GM19025 (cell line): ENCODE measurements around the gene ANKRD31.
"Not testable (repeated sequence)": the region's sequence is repeated elsewhere in the genome, so short reads cannot be mapped to it uniquely, and the experiment has no call there.

Source experiments
- ATAC-seq: cut with Tn5 transposase; IDR thresholded peaks from one replicate; pipeline ENCODE4 v1.9.1; 2021; ENCODE audit warnings: mild to moderate bottlenecking, low read depth, moderate library complexity; ENCODE audit not compliant: unreplicated experiment

ANKRD31 gene

GRCh38 chr5:75236322-75237316 is at the start of gene ANKRD31:
Gene ANKRD31 (minus strand): TSS chr5:75236878. CDS start chr5:75236686, 192 bp downstream.
- peak; percentile 99 for ATAC-seq

DNA sequence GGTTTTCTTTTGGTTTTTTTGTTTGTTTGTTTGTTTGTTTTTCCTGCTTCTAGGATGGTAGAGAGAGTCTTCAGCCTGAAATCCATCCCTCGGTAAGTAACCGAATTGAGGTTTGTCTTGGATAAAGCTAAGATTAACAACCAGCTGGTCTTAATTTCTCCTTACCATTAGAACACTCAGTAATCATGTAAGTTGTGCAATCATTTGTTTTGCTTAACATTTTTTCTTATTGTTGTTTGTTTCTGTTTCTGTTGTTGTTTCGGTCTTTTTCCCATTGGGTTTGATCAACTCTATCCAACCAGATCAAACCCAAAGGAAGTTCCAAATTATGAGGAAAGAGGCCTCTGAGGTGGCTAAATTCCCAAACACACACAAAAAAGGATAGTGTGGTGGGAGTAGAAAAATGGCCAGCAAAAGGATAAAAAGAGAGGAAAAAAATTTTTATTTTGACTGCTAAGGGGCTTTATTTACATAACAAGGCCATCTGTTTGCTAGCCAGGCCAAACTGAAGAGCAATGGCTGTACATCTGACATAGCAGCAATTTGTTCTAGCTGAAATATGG is 49.6 kb upstream of the ANKRD31 start:
- no peak for ATAC-seq

DNA sequence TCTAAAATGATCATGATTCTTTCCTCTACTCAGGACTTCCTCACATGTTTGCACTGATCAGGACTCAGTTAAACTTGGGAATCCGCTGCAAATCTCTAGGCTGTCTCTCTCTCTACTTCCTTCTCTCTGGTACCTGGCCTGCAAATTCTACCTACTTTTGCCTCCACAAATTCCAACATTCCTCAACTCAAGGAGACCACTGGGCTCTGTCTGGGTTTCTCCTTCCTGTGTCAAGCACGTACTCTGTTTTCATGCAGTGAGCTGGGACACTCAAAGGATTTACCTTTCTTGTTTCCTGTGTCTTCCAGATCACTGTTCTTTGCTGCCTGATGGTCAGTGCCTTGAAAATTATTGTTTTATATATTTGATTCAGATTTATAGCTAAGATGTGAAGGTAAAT is 45.9 kb upstream of the ANKRD31 start:
- ATAC-seq: no peak

DNA sequence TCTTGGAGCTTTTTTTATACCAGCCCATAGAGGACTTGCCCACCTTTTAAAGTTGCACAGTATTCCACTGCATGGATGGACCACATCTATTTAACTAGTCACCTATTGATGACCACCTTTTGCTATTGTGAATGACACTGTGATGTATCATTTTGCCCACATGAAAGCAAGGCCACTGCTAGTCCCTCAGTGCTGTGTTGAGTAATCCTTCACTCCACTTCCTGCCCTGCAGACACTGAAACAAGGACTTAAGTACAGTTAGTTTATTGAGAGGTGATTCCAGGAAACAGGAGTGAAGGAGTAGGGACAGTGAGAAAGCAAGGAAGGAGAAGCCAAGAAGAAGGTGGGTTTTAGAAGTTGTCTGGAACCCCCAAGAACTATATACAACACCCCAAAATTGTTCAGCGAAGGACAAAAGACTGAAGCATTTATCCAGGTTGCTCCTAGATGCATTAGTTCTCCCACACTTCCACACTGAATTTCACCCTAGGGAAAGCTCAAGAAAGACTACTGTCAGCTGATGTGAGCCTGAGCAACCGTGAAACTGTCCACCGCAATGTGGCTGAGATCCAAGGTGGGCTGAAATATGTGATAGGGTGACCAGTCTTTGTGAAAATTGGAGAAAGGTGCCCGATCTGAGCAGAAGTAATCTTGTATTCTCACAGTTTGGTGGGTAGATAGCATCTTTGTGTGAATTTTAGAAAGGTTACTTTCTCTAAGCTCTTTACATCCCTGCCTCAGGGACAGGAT is 45.2 kb upstream of the ANKRD31 start:
- no peak for ATAC-seq

DNA sequence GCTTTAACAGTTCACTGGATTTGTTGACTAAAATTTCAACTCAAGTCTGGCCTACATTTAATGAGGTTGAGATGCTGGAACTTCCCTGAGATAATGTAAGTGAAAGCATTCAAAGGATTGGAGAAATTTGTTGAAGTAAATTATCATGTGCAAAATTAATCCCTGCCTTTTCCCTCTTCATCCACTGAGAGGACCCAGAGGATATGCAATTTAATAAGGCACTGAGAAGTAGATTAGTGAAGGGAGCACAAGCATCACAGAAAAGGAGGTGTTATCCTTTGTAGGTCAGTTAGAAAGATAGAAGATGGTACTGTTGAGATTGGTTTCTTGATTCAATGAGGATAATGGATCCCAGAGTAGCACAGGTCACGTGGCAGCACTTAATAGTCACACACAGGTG is 42.6 kb upstream of the ANKRD31 start:
- no peak for ATAC-seq

- no peak for ATAC-seq
These were observed 40.8 kb upstream of the ANKRD31 start for GRCh38 chr5:75277463-75277862.

GRCh38 chr5:75275756-75276155 is 39.1 kb upstream of the ANKRD31 start:
- no peak for ATAC-seq

- ATAC-seq: no peak
These were observed 38.5 kb upstream of the ANKRD31 start for GRCh38 chr5:75275147-75275546.

DNA sequence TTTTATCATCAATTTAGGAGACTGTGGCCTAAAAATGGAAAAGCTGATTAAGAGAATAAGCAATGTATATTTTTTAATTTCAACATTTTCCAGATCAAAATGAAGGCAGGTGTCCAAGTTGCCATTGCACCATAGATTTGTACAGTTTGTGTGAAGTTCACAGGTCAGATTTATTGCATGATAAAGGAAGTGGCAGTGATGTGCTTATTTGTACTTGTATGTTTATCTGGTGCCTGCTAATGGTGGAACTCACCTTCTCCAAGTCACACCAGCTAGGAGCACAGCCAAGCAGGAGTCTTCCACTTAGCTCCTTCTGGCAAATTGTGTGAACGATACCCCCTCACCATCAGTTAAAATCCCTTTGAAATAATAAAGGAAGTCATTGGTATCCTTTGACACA is 37.8 kb upstream of the ANKRD31 start:
- ATAC-seq: no peak

DNA sequence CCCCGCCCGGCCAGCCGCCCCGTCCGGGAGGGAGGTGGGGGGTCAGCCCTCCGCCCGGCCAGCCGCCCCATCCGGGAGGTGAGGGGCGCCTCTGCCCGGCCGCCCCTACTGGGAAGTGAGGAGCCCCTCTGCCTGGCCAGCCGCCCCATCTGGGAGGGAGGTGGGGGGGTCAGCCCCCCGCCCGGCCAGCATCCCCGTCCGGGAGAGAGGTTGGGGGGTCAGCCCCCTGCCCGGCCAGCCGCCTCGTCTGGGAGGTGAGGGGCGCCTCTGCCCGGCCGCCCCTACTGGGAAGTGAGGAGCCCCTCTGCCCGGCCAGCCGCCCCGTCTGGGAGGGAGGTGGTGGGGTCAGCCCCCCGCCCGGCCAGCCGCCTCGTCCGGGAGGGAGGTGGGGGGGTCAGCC is 33.9 kb upstream of the ANKRD31 start:
- not testable (repeated sequence) for ATAC-seq

DNA sequence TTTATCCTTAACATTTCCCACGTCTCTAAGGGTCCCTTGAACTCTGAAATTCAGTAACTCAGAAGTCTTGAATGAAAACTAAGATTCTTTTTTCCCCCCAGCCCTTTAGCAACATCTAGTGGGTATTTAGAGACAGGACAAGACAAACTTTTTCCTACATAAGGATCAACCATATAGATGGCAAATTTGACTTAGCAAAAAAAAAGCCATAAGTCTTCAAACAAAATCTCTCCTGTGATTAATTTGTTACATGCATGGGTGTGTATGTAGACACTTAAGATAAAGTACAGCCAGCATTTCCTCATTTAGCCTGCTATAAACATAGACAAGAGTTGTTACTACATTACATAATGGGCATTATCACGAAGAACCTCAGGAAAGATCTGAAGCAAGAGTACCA is 29.1 kb upstream of the ANKRD31 start:
- ATAC-seq: no peak

- no peak for ATAC-seq
These were observed 25.6 kb upstream of the ANKRD31 start for GRCh38 chr5:75262271-75262670.

GRCh38 chr5:75260708-75261107 is 24.0 kb upstream of the ANKRD31 start:
- ATAC-seq: no peak

DNA sequence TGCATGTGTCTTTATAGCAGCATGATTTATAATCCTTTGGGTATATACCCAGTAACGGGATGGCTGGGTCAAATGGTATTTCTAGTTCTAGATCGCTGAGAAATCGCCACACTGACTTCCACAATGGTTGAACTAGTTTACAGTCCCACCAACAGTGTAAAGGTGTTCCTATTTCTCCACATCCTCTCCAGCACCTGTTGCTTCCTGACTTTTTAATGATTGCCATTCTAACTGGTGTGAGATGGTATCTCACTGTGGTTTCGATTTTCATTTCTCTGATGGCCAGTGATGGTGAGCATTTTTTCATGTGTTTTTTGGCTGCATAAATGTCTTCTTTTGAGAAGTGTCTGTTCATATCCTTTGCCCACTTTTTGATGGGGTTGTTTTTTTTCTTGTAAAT is 13.8 kb upstream of the ANKRD31 start:
- not testable (repeated sequence) for ATAC-seq

DNA sequence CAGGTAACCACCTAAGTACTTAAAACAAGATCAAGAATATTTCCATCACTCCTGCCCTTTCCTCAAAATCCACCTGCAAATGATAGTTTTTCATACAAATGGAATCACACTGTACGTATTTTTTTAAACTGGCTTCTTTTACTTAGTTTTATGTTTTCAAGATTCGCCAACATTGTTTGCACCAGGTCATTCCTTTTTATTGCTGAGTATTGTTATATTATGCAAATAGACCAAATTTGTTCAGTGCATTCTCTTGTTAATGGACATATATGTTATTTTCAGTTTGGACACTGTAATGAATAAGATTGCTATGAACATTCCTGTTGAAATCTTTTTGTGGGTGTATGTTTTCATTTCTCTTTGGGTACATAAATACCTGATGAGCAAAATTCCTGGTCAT is 8.3 kb upstream of the ANKRD31 start:
- ATAC-seq: no peak

DNA sequence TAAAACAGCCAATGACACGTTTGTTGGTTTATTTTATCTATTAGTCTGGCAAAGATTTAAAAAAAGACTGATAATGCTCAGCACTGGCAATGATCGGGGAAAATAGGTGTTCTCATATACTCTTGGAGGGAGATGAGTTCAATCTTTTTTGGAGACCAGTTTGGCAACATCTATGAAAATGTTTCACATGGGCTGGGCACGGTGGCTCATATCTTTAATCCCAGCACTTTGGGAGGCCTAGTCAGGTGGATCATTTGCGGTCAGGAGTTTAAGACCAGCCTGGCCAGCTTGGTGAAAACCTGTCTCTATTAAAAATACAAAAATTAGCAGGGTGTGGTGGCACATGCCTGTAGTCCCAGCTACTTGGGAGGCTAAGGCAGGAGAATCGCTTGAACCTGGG is 6.8 kb upstream of the ANKRD31 start:
- no peak for ATAC-seq

DNA sequence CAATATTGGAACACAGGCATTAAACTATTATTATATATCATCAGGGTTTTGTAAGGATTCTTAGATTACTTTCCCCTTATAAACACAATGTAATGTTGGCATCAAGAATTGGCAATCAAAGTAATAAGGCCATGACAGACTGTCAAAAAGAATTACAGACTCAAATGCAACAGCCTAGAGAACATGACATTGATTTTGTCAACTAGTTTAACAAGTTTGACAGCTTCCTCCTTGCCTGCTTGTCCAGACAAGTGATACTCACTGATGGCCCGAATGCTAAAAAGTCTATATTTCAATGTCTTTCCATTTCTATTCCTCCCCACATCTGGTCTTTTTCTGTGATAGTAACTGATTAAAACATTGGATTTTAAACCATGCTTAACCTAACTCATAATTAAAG is 6.4 kb upstream of the ANKRD31 start:
- no peak for ATAC-seq

DNA sequence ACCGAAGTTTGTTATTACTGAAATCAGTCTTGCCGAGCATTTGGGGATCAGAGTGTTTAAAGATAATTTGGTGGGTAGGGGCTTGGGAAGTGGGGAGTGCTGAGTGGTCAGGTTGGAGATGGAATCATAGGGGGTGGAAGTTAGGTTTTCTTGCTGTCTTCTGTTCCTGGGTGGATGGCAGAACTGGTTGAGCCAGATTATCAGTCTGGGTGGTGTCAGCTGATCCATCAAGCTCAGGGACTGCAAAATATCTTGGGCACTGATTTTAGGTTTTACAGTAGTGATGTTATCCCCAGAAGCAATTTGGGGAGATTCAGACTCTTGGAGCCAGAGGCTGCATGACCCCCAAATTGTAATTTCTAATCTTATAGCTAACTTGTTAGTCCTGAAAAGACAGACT is 5.4 kb upstream of the ANKRD31 start:
- no peak for ATAC-seq

DNA sequence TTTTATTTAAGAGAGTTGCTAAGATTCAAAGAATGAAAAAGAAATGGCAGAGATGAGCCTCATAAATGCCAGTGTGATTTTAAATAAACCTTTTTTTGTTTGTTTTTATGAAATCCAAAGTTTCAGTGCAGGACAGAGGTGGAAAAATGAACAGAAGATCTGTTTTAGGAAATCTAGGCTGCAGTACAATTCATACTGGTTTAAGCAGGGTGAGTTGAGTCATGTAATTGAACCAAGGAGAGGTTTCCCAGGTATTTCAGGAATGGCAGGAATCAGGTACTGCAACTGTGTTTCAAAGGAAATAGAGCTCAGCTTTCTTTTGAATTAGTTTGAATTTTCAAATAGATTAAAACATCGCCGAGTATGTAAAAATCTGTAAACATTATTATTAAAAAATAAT is 3.0 kb upstream of the ANKRD31 start:
- no peak for ATAC-seq

- no peak for ATAC-seq
These were observed 967 bp downstream of the ANKRD31 start for GRCh38 chr5:75235711-75236110.

GRCh38 chr5:75234251-75234650 is 2.4 kb downstream of the ANKRD31 start:
- ATAC-seq: no peak
